Nephron progenitor cell (in vitro differentiated cells): ENCODE data around the gene SPACA9.

Source experiments
- DNase-seq: peaks from one replicate; pipeline ENCODE4 v3.0.0; 2021
- H3K27ac Mint-ChIP-seq: 2 replicates; pipeline ENCODE4 v1.8.0; 2021; ENCODE audit warnings: mild to moderate bottlenecking, moderate library complexity, mixed read lengths
- H3K27me3 Mint-ChIP-seq: 2 replicates; pipeline ENCODE4 v1.8.0; 2021; ENCODE audit warnings: mild to moderate bottlenecking, low read depth, mixed read lengths; ENCODE audit not compliant: poor library complexity
- H3K36me3 Mint-ChIP-seq: 2 replicates; pipeline ENCODE4 v1.8.0; 2021; ENCODE audit warnings: low read depth, mixed read lengths
- H3K4me1 Mint-ChIP-seq: 2 replicates; pipeline ENCODE4 v1.8.0; 2021; ENCODE audit warnings: mixed read lengths
- H3K4me3 Mint-ChIP-seq: 2 replicates; pipeline ENCODE4 v1.8.0; 2021; ENCODE audit warnings: mild to moderate bottlenecking, moderate library complexity, mixed read lengths
- H3K9me3 Mint-ChIP-seq: 2 replicates; pipeline ENCODE4 v1.8.0; 2021; ENCODE audit warnings: mild to moderate bottlenecking, moderate library complexity, mixed read lengths
- TF ChIP-seq, protein P1 (sequence below): fragments of 200-600 bp; sonication (generic); IDR thresholded peaks from 2 replicates; pipeline ENCODE4 v1.5.0; 2021; ENCODE audit warnings: antibody characterized with exemption

The SPACA9 gene

DNA sequence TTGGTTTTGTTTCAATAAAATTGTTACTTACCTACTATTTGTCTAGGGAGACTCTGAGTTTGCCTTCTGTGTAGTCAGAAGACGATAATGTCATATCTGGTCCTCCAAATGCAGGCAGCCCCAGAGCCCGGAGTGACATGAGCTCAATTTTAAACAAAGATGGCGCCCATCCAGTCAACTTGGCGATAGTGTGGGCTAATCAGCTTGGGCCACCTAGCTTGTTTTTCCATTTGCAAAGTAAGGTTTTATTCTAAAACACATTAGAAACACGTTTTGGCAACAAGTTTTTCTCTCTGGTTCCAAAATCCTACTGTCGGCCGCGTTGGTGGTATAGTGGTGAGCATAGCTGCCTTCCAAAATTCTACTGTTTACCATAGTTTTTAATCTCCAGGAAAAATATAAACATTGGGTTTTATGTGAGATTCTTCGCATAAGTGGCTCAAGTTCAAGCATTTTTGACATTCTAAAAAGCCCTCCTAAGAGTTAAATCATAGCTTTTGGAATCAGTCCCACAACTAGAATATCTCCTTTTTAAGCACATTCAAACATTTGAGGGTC, 52.6 kb downstream of the SPACA9 start:
- Mint-ChIP-seq H3K36me3 (peaks cover 47% of the 10 kb centered on the region), H3K4me1 (no peaks in the 10 kb centered on the region), H3K9me3 (no peaks in the 10 kb centered on the region), H3K27me3 (no peaks in the 10 kb centered on the region), H3K27ac (no peak overlapping the region), H3K4me3 (no peak overlapping the region)
- TF ChIP-seq, protein P1, sequence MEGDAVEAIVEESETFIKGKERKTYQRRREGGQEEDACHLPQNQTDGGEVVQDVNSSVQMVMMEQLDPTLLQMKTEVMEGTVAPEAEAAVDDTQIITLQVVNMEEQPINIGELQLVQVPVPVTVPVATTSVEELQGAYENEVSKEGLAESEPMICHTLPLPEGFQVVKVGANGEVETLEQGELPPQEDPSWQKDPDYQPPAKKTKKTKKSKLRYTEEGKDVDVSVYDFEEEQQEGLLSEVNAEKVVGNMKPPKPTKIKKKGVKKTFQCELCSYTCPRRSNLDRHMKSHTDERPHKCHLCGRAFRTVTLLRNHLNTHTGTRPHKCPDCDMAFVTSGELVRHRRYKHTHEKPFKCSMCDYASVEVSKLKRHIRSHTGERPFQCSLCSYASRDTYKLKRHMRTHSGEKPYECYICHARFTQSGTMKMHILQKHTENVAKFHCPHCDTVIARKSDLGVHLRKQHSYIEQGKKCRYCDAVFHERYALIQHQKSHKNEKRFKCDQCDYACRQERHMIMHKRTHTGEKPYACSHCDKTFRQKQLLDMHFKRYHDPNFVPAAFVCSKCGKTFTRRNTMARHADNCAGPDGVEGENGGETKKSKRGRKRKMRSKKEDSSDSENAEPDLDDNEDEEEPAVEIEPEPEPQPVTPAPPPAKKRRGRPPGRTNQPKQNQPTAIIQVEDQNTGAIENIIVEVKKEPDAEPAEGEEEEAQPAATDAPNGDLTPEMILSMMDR: no peak
- no peak for DNase-seq

DNA sequence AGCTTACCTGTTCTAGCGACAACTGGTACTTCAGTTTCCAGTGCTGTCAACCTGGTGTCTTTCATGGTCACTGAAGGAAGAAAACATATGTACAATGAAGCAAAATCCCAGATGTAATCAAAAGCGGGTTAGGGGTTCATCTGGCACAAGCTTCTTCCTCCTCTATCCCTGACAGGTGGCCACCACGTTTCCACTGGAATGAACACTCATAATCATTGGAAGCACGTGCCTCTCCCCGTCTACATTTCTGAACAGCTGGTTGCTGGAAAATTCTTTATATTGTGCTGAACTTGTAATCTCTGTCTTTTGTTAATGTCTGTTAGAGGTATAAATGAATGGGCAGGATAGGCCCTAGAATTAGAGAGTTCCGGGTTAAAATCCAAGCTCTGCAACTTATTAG, 56.3 kb downstream of the SPACA9 start:
- Mint-ChIP-seq H3K27ac (no peak overlapping the region), H3K4me3 (no peak overlapping the region), H3K36me3 (peaks cover 27% of the 10 kb centered on the region), H3K9me3 (no peaks in the 10 kb centered on the region), H3K4me1 (peaks cover 6% of the 10 kb centered on the region), H3K27me3 (no peaks in the 10 kb centered on the region)
- TF ChIP-seq, protein P1: no peak
- DNase-seq: no peak

GRCh38 chr9:132937463-132937901, 58.8 kb downstream of the SPACA9 start:
- TF ChIP-seq, protein P1: no peak
- H3K36me3 Mint-ChIP-seq: peaks cover 13% of the 10 kb centered on the region
- peaks cover 19% of the 10 kb centered on the region for H3K4me1 Mint-ChIP-seq
- no peaks in the 10 kb centered on the region for H3K9me3 Mint-ChIP-seq
- H3K27ac Mint-ChIP-seq: no peak overlapping the region
- H3K27me3 Mint-ChIP-seq: no peaks in the 10 kb centered on the region
- DNase-seq: no peak
- no peak overlapping the region for H3K4me3 Mint-ChIP-seq

- Mint-ChIP-seq H3K27ac (peak overlapping the region; percentile 40), H3K9me3 (no peaks in the 10 kb centered on the region), H3K27me3 (no peaks in the 10 kb centered on the region), H3K4me3 (no peak overlapping the region), H3K36me3 (peaks cover 1% of the 10 kb centered on the region), H3K4me1 (peaks cover 35% of the 10 kb centered on the region)
- DNase-seq: no peak
- TF ChIP-seq, protein P1: no peak
Observed at GRCh38 chr9:132939169-132939568, 60.5 kb downstream of the SPACA9 start.
